H4 (cell line): Measurements from ENCODE around the gene TMEM87A. TPM values are rescaled to one million over a fixed set of nuclear protein-coding genes. Genes with fewer than 3 reads are reported as not detected.

Experiments
- total RNA-seq: library from RNA; depleted of rRNA; stranded (reverse); fragments of >200 nt; shearing (Covaris generic); gene quantifications from 2 replicates; pipeline ENCODE4 v1.2.3, GENCODE V29; 2014; rRNA removed

TMEM87A gene
- total RNA-seq, 1 experiment from 2014 or later: 52.1 TPM

Other genes with a start within 250 kb of the TMEM87A start
- gene PLA2G4D, start 178.9 kb downstream of the TMEM87A start, total RNA-seq: not detected in 2 replicates
- not detected in 2 replicates for gene PLA2G4F, start 116.8 kb downstream of the TMEM87A start, total RNA-seq
- 23.5 and 26.6 TPM in 2 replicates for gene VPS39, start 65.1 kb downstream of the TMEM87A start, total RNA-seq
- 10.4 and 16.1 TPM in 2 replicates for gene GANC, start 232 bp downstream of the TMEM87A start, total RNA-seq
- gene CAPN3, start 86.1 kb upstream of the TMEM87A start, total RNA-seq: 0.43 TPM in 1 of 2 replicates, not detected in the other
- gene ZNF106, start 217.7 kb upstream of the TMEM87A start, total RNA-seq: 16.3 and 19.2 TPM in 2 replicates
- gene SNAP23, start 222.2 kb upstream of the TMEM87A start, total RNA-seq: 56.7 and 87.9 TPM in 2 replicates